Liver (tissue), 9 donors: ENCODE results near the gene LRPPRC. TPM values are rescaled to one million over a fixed set of nuclear protein-coding genes. Genes with fewer than 3 reads are reported as not detected.
A peak's percentile ranks its signal among the peaks of the same experiment; 100 is the strongest.

Experiments
- DNase-seq: peaks from one replicate; pipeline ENCODE4 v3.0.0-alpha.2; 2017; ENCODE audit warnings: low spot score
- H3K27ac ChIP-seq, 2 donors: one replicate each; pipeline ENCODE4 v1.7.0; 2013; ENCODE audit warnings: inconsistent platforms in 2 of 2, low read length in 2 of 2, control low read depth in 1 of 2, low read depth in 1 of 2, mild to moderate bottlenecking in 1 of 2
- H3K27me3 ChIP-seq, 4 donors: one replicate each; pipeline versions ENCODE4 v1.6.1 to v1.7.0; 2013; ENCODE audit warnings: low read length in 3 of 4, inconsistent platforms in 1 of 4, mild to moderate bottlenecking in 1 of 4, moderate library complexity in 1 of 4; ENCODE audit not compliant: control insufficient read depth in 4 of 4, insufficient read depth in 4 of 4
- H3K36me3 ChIP-seq, 4 donors: one replicate each; pipeline versions ENCODE4 v1.6.1 to v1.7.0; 2013; ENCODE audit warnings: low read length in 3 of 4, mild to moderate bottlenecking in 3 of 4, low read depth in 1 of 4, moderate library complexity in 1 of 4; ENCODE audit not compliant: control insufficient read depth in 4 of 4, insufficient read depth in 3 of 4
- H3K4me1 ChIP-seq, 4 donors: one replicate each; pipeline versions ENCODE4 v1.6.1 to v1.7.0; 2013; ENCODE audit warnings: low read length in 3 of 4, mild to moderate bottlenecking in 3 of 4, moderate library complexity in 1 of 4; ENCODE audit not compliant: control insufficient read depth in 4 of 4, insufficient read depth in 4 of 4
- H3K4me3 ChIP-seq, 3 donors: one replicate each; pipeline versions ENCODE4 v1.6.1 to v1.7.0; 2013; ENCODE audit warnings: low read length in 3 of 3, control low read depth in 1 of 3, low read depth in 1 of 3, mild to moderate bottlenecking in 1 of 3
- H3K9ac ChIP-seq, 2 donors: one replicate each; pipeline ENCODE4 v1.7.0; 2013; ENCODE audit warnings: low read length in 2 of 2, mild to moderate bottlenecking in 2 of 2, moderate library complexity in 2 of 2, control low read depth in 1 of 2, low read depth in 1 of 2
- H3K9me3 ChIP-seq, 4 donors: one replicate each; pipeline versions ENCODE4 v1.6.1 to v1.7.0; 2013; ENCODE audit warnings: low read length in 3 of 4; ENCODE audit not compliant: control insufficient read depth in 4 of 4
- EGR1 ChIP-seq, 2 donors: IDR thresholded peaks; 2 replicates each; pipeline ENCODE4 v1.6.1; 2016 to 2018; ENCODE audit warnings: antibody characterized with exemption in 2 of 2, low read depth in 2 of 2
- FOXA1 ChIP-seq: IDR thresholded peaks from 2 replicates; pipeline ENCODE4 v1.6.1; 2016; ENCODE audit warnings: antibody characterized with exemption
- FOXA2 ChIP-seq: IDR thresholded peaks from 2 replicates; pipeline ENCODE4 v1.6.1; 2016; ENCODE audit warnings: antibody characterized with exemption
- GABPA ChIP-seq, 2 donors: IDR thresholded peaks in 1 of 2; conservative IDR thresholded peaks in 1 of 2; 2 replicates each; pipeline ENCODE4 v1.6.1; 2016; ENCODE audit warnings: antibody characterized with exemption in 2 of 2, mild to moderate bottlenecking in 1 of 2, moderate library complexity in 1 of 2
- HNF4A ChIP-seq, 2 donors: conservative IDR thresholded peaks; 2 replicates each; pipeline ENCODE4 v1.6.1; 2016; ENCODE audit warnings: antibody characterized with exemption in 2 of 2, mild to moderate bottlenecking in 2 of 2
- HNF4G ChIP-seq: IDR thresholded peaks from 2 replicates; pipeline ENCODE4 v1.6.1; 2016; ENCODE audit warnings: antibody characterized with exemption
- JUND ChIP-seq, 2 donors: IDR thresholded peaks; 2 replicates each; pipeline ENCODE4 v1.6.1; 2016; ENCODE audit warnings: antibody characterized with exemption in 2 of 2
- NR2F2 ChIP-seq: IDR thresholded peaks from 2 replicates; pipeline ENCODE4 v1.6.1; 2016; ENCODE audit warnings: antibody characterized with exemption
- RAD21 ChIP-seq, 2 donors: IDR thresholded peaks; 2 replicates each; pipeline ENCODE4 v1.6.1; 2016; ENCODE audit warnings: antibody characterized with exemption in 2 of 2, mild to moderate bottlenecking in 2 of 2
- RXRA ChIP-seq, 2 donors: IDR thresholded peaks; 2 replicates each; pipeline ENCODE4 v1.6.1; 2017 to 2018; ENCODE audit warnings: antibody characterized with exemption in 2 of 2, mild to moderate bottlenecking in 1 of 2
- SP1 ChIP-seq: IDR thresholded peaks from 2 replicates; pipeline ENCODE4 v1.6.1; 2018; ENCODE audit warnings: antibody characterized with exemption, mild to moderate bottlenecking
- TAF1 ChIP-seq: conservative IDR thresholded peaks from 2 replicates; pipeline ENCODE4 v1.6.1; 2016; ENCODE audit warnings: antibody characterized with exemption, mild to moderate bottlenecking
- YY1 ChIP-seq: IDR thresholded peaks from 2 replicates; pipeline ENCODE4 v1.6.1; 2016; ENCODE audit warnings: antibody characterized with exemption, mild to moderate bottlenecking
- WGBS: extraction: QIAGEN DNeasy Blood & Tissue Kit; methylation state at CpG from one replicate; pipeline ENCODE4 v1.1.7; 2013; 5-methylcytosine and 5-hydroxymethylcytosine counted together
- polyA plus RNA-seq, 2 donors: library from polyadenylated mRNA; stranded (reverse) in 1 of 2; unstranded in 1 of 2; fragments of 200-250 nt in 1 of 2; fragments of >200 nt in 1 of 2; fragmentation: Nextera tagmentation in 1 of 2; extraction: Ambion mirVana in 1 of 2; gene quantifications; one replicate each; pipeline versions ENCODE4 v1.2.1 to v1.2.3, GENCODE V29; 2013 to 2015
- total RNA-seq, 2 donors: library from RNA; depleted of rRNA; stranded (reverse); fragments of >200 nt; gene quantifications; one replicate each; pipeline ENCODE4 v1.2.3, GENCODE V29; 2014
- TF ChIP-seq, protein P1 (sequence below): IDR thresholded peaks from 2 replicates; pipeline ENCODE4 v1.6.1; 2016; ENCODE audit warnings: antibody characterized with exemption
- TF ChIP-seq, protein P2 (sequence below): fragments of 150-350 bp; IDR thresholded peaks from 2 replicates; pipeline ENCODE4 v1.5.1; 2017; ENCODE audit warnings: improper control_type of control experiment, low read depth, low read length; ENCODE audit not compliant: missing input control
- TF ChIP-seq, protein P3 (sequence below): IDR thresholded peaks from 2 replicates; pipeline ENCODE4 v1.6.1; 2016; ENCODE audit warnings: antibody characterized with exemption
- TF ChIP-seq, protein P4 (sequence below): IDR thresholded peaks from 2 replicates; pipeline ENCODE4 v1.6.1; 2016; ENCODE audit warnings: antibody characterized with exemption
- TF ChIP-seq, protein P5 (sequence below): IDR thresholded peaks from 2 replicates; pipeline ENCODE4 v1.6.1; 2016; ENCODE audit warnings: antibody characterized with exemption, mild to moderate bottlenecking
- donor health status: healthy.
- donor health status: healthy.
- donor health status: healthy.
- donor health status: healthy.
- donor health status: healthy.

Gene LRPPRC
- total and polyA plus RNA-seq, 4 donors, result 24.5 to 62.3 (median 34.4) TPM

DNA sequence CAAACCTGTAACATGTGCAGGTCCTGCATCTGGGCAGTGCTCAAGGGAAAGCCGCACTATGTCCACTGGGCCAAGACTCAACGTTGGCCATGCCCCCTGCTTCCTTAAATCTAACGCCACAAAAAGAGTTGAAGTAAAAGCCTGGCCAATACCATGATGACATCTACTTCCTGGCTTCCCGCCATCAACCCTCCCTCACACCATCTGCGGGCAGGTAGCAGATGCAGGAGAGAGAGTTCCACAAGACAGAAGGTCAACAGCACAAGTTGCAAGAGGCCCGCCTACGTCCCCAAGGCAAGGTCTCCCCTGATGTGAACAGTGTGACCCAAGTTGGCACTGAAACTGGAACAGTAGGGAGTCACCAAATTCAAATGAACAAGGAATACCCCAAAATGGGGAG is 108.6 kb downstream of the LRPPRC start:
- Histone ChIP-seq H3K9me3 (no peaks in the 10 kb centered on the region), H3K9ac (no peak overlapping the region), H3K27me3 (no peaks in the 10 kb centered on the region), H3K27ac (no peak overlapping the region), H3K36me3 (peaks cover 0 to 36% (median 20%) of the 10 kb centered on the region in 4 donors), H3K4me3 (no peak overlapping the region), H3K4me1 (peaks cover 0 to 17% (median 13%) of the 10 kb centered on the region in 4 donors)
- no peak for DNase-seq
- 86% methylated on average over 7 of the region's 7 CpGs for WGBS
- TF ChIP-seq HNF4A (conservative IDR thresholded peaks at IDR 0.05) (no peak), NR2F2 (no peak), GABPA (IDR thresholded peaks at IDR 0.05 in 1 of 2, conservative IDR thresholded peaks at IDR 0.05 in 1 of 2) (no peak), FOXA2 (no peak), TAF1 (no peak), SP1 (no peak), FOXA1 (no peak), JUND (IDR thresholded peaks at IDR 0.05) (no peak)
- TF ChIP-seq, protein P1, sequence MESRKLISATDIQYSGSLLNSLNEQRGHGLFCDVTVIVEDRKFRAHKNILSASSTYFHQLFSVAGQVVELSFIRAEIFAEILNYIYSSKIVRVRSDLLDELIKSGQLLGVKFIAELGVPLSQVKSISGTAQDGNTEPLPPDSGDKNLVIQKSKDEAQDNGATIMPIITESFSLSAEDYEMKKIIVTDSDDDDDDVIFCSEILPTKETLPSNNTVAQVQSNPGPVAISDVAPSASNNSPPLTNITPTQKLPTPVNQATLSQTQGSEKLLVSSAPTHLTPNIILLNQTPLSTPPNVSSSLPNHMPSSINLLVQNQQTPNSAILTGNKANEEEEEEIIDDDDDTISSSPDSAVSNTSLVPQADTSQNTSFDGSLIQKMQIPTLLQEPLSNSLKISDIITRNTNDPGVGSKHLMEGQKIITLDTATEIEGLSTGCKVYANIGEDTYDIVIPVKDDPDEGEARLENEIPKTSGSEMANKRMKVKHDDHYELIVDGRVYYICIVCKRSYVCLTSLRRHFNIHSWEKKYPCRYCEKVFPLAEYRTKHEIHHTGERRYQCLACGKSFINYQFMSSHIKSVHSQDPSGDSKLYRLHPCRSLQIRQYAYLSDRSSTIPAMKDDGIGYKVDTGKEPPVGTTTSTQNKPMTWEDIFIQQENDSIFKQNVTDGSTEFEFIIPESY, result no peak
- TF ChIP-seq, protein P2, sequence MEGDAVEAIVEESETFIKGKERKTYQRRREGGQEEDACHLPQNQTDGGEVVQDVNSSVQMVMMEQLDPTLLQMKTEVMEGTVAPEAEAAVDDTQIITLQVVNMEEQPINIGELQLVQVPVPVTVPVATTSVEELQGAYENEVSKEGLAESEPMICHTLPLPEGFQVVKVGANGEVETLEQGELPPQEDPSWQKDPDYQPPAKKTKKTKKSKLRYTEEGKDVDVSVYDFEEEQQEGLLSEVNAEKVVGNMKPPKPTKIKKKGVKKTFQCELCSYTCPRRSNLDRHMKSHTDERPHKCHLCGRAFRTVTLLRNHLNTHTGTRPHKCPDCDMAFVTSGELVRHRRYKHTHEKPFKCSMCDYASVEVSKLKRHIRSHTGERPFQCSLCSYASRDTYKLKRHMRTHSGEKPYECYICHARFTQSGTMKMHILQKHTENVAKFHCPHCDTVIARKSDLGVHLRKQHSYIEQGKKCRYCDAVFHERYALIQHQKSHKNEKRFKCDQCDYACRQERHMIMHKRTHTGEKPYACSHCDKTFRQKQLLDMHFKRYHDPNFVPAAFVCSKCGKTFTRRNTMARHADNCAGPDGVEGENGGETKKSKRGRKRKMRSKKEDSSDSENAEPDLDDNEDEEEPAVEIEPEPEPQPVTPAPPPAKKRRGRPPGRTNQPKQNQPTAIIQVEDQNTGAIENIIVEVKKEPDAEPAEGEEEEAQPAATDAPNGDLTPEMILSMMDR, result no peak

DNA sequence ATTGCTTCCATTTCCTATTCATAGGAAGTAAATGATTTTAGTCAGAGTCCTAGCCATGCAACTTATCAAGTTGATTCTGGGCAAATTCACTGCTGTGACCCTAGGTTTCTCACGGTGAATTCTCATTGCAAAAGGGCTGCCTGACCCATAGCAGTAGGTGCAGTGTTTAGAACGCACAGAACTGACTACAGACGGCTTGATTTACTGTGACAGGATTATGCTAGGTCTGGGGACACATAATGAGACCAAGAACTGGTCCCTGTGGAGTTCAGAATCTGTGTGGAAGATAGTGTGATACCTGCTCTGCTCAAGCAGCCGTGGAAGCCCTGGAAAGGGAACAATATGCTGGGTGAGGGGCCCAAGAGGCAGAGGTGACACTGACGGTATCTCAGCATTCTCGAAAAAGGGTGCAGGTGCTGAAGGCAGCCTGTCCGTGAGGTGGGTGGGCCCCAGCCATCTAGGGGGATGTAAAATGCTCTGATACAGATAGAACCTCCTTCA is 110.6 kb downstream of the LRPPRC start:
- 75% methylated on average over 7 of the region's 7 CpGs for WGBS
- TF ChIP-seq, protein P3, sequence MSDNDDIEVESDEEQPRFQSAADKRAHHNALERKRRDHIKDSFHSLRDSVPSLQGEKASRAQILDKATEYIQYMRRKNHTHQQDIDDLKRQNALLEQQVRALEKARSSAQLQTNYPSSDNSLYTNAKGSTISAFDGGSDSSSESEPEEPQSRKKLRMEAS, result no peak
- TF ChIP-seq EGR1 (IDR thresholded peaks at IDR 0.05; ENCODE audit: low read depth in 2 of 2), result no peak
- TF ChIP-seq, protein P4, sequence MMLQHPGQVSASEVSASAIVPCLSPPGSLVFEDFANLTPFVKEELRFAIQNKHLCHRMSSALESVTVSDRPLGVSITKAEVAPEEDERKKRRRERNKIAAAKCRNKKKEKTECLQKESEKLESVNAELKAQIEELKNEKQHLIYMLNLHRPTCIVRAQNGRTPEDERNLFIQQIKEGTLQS, result no peak
- TF ChIP-seq HNF4G, result no peak
- TF ChIP-seq, protein P2, result no peak
- TF ChIP-seq TAF1, result no peak
- TF ChIP-seq FOXA2, result no peak
- no peak for TF ChIP-seq FOXA1
- TF ChIP-seq HNF4A (conservative IDR thresholded peaks at IDR 0.05), result no peak
- TF ChIP-seq, protein P5, sequence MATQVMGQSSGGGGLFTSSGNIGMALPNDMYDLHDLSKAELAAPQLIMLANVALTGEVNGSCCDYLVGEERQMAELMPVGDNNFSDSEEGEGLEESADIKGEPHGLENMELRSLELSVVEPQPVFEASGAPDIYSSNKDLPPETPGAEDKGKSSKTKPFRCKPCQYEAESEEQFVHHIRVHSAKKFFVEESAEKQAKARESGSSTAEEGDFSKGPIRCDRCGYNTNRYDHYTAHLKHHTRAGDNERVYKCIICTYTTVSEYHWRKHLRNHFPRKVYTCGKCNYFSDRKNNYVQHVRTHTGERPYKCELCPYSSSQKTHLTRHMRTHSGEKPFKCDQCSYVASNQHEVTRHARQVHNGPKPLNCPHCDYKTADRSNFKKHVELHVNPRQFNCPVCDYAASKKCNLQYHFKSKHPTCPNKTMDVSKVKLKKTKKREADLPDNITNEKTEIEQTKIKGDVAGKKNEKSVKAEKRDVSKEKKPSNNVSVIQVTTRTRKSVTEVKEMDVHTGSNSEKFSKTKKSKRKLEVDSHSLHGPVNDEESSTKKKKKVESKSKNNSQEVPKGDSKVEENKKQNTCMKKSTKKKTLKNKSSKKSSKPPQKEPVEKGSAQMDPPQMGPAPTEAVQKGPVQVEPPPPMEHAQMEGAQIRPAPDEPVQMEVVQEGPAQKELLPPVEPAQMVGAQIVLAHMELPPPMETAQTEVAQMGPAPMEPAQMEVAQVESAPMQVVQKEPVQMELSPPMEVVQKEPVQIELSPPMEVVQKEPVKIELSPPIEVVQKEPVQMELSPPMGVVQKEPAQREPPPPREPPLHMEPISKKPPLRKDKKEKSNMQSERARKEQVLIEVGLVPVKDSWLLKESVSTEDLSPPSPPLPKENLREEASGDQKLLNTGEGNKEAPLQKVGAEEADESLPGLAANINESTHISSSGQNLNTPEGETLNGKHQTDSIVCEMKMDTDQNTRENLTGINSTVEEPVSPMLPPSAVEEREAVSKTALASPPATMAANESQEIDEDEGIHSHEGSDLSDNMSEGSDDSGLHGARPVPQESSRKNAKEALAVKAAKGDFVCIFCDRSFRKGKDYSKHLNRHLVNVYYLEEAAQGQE, result no peak
- TF ChIP-seq NR2F2, result no peak
- TF ChIP-seq RAD21 (IDR thresholded peaks at IDR 0.05), result no peak
- TF ChIP-seq JUND (IDR thresholded peaks at IDR 0.05), result no peak
- TF ChIP-seq YY1, result no peak
- TF ChIP-seq, protein P1, result no peak
- TF ChIP-seq SP1, result no peak
- no peak for TF ChIP-seq GABPA (IDR thresholded peaks at IDR 0.05 in 1 of 2, conservative IDR thresholded peaks at IDR 0.05 in 1 of 2)
- TF ChIP-seq RXRA (IDR thresholded peaks at IDR 0.05), result no peak

More for the DNA sequence above, 110.6 kb downstream of the LRPPRC start:
- H3K36me3 ChIP-seq, result peaks cover 0 to 24% (median 11%) of the 10 kb centered on the region in 4 donors
- no peaks in the 10 kb centered on the region for H3K9me3 ChIP-seq
- peaks cover 1 to 31% (median 28%) of the 10 kb centered on the region in 4 donors for H3K4me1 ChIP-seq
- no peak for DNase-seq
- no peak overlapping the region for H3K4me3 ChIP-seq
- peak overlapping the region in 1 of 2 donors; percentile 55 for H3K27ac ChIP-seq
- H3K9ac ChIP-seq, result no peak overlapping the region
- no peaks in the 10 kb centered on the region for H3K27me3 ChIP-seq
